Esophagus squamous epithelium (tissue), 4 donors: Measurements from ENCODE around the gene FIS1.

Experiments used
- CTCF ChIP-seq, 6 experiments: fragments of 450-650 bp in 4 of 6; fragments of 200-600 bp in 2 of 6; sonication (generic) in 2 of 6; IDR thresholded peaks; one replicate each; pipeline ENCODE4 v1.5.1; 2016 to 2019; ENCODE audit warnings: antibody characterized with exemption in 6 of 6, mild to moderate bottlenecking in 4 of 6, moderate library complexity in 4 of 6
- POLR2A ChIP-seq, 4 donors: fragments of 450-650 bp; IDR thresholded peaks; one replicate each; pipeline ENCODE4 v1.6.1; 2017; ENCODE audit warnings: antibody characterized with exemption in 4 of 4, mild to moderate bottlenecking in 4 of 4, moderate library complexity in 3 of 4

DNA sequence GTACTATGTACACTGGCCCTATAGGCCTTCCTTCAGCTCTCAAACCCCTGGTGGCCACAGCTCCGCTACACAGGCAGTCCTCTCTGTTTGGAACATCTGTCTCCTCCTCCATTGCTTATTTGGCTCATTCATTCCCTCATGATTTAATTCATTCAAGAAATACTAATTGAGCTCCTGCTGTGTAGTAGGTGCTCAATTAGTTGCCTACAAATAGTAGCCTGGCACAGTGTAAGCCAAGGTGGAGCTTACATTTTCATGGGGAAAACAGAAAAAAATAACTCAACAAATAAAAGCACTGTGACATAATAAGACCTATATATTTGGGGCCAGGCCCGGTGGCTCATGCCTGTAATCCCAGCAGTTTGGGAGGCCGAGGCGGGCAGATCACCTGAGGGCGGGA is 3.4 kb upstream of the FIS1 start:
- TF ChIP-seq CTCF (IDR thresholded peaks at IDR 0.05) (no peak), POLR2A (IDR thresholded peaks at IDR 0.05) (no peak)
